A375 (cell line): ENCODE results near the gene PTPRU. TPM values are rescaled to one million over a fixed set of nuclear protein-coding genes. Genes with fewer than 3 reads are reported as not detected.

Experiments used
- total RNA-seq: library from RNA; depleted of rRNA; stranded (reverse); fragments of >200 nt; shearing (Covaris generic); gene quantifications from 2 replicates; pipeline ENCODE4 v1.2.3, GENCODE V29; 2014; rRNA removed

The PTPRU gene
- total RNA-seq: 4.9 and 5.9 TPM in 2 replicates

DNA sequence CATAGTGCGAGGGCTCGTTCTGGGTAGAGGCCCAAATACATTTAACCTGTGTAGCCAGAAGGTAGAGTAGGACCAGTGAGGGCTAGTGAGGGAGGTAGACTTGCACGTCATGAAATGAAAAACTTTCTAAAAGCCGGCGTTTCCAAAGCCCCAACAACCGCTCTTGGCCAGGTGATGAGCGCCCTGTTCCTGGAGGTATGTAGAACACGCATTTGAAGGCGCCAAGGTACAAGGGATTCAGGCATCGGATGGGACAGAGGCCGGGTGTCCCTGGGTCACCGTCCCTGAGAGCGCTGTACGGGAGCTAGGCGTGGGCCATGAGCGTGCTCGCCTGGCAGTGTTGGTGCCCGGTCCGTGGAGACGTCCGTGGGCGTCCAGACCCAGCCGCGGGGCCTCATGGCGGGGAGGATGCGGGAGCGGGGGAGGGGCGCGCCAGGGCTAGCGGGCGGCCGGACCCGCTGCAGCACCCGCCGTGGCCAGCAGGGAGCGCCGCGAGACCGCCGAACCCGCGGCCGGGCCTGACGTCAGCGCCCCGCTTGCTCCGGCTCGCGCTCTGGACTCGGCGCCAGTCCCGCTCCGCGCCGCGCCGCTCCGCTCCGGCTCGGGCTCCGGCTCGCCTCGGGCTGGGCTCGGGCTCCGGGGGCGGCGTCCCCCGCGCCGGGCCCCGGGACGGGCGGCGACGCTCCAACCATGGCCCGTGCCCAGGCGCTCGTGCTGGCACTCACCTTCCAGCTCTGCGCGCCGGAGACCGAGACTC lies at the start of gene PTPRU:
TSS of gene PTPRU (plus strand) at position 568 of the 757 bp plus-strand sequence. CDS start at position 691, 123 bp downstream.

DNA sequence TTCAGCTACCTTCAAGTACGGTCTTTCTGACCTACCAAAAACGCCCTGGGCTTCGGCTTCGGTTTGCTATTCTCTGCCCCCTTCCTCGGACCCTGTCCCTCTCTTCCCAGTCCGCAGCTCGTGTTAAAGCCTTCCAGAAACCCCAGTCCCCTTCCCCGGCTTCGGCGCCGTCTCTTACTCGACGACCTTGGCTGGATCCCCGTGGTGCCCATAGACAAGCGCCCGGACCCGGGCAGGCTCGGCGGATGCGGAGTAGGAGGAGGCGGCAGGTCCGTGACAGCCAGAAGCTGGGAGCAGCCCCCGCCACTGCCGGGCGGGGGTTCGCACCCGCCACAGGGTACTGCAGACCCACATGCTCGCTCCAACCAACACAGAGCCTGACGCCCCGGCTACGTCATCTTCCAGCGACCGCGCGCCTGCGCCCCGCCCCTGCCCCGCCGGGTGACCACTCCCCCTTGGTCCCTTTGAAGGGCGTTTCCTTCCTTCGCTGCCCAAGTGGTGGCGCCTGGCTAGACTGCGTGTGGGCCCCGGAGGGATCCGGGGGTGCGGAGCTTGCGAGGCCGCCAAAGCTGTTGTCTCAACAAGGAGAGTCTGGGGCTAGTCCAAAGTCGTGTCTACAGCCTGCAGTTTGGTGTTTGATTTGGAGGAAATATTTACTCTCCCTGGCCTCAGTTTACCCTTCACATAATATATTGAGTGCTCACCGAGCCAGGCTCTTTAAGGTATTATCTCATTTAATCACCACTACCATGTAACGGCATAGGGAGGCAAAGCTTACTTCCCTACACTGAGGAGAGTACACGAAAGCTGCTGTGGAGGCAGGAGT lies 5.6 kb upstream of the PTPRU start, which contains the start of gene MECR:
TSS of gene MECR (minus strand) at position 382 of the 826 bp plus-strand sequence. CDS start at position 354, 28 bp downstream.

Other genes starting within 250 kb of the PTPRU start
- 7.6 and 10.8 TPM in 2 replicates for gene TMEM200B, start 112.6 kb upstream of the PTPRU start, total RNA-seq
- gene SRSF4, start 54.6 kb upstream of the PTPRU start, total RNA-seq: 67.3 and 72.2 TPM in 2 replicates
- gene MECR, start 5.6 kb upstream of the PTPRU start, total RNA-seq: 24.2 and 41.2 TPM in 2 replicates